ENCODE measurements around the gene HLCS.

The HLCS gene

GRCh38 chr21:36908260-36908908, 58.1 kb downstream of the HLCS start:
- H3K27ac Mint-ChIP-seq, result no peak overlapping the region
- H3K27me3 Mint-ChIP-seq (ENCODE audit: low read depth), result peaks cover 10% of the 10 kb centered on the region
- no peaks in the 10 kb centered on the region for H3K36me3 Mint-ChIP-seq (ENCODE audit: low read depth)
- TF ChIP-seq CTCF (IDR thresholded peaks at IDR 0.05; ENCODE audit: unreplicated experiment in 3 of 3), result no peak
- H3K4me1 Mint-ChIP-seq, result peaks cover 13% of the 10 kb centered on the region
- H3K4me3 Mint-ChIP-seq, result no peak overlapping the region
- no peaks in the 10 kb centered on the region for H3K9me3 Mint-ChIP-seq

GRCh38 chr21:36904093-36904666, 62.3 kb downstream of the HLCS start:
- no peaks in the 10 kb centered on the region for H3K9me3 Mint-ChIP-seq
- H3K27me3 Mint-ChIP-seq (ENCODE audit: low read depth), result peaks cover 7% of the 10 kb centered on the region
- H3K4me3 Mint-ChIP-seq, result no peak overlapping the region
- no peak overlapping the region for H3K27ac Mint-ChIP-seq
- H3K4me1 Mint-ChIP-seq, result no peaks in the 10 kb centered on the region
- H3K36me3 Mint-ChIP-seq (ENCODE audit: low read depth), result no peaks in the 10 kb centered on the region
- TF ChIP-seq CTCF (IDR thresholded peaks at IDR 0.05; ENCODE audit: unreplicated experiment in 3 of 3), result no peak

- TF ChIP-seq CTCF (IDR thresholded peaks at IDR 0.05; ENCODE audit: unreplicated experiment in 3 of 3), result no peak
- H3K36me3 Mint-ChIP-seq (ENCODE audit: low read depth), result no peaks in the 10 kb centered on the region
- no peaks in the 10 kb centered on the region for H3K9me3 Mint-ChIP-seq
- H3K27me3 Mint-ChIP-seq (ENCODE audit: low read depth), result peaks cover 5% of the 10 kb centered on the region
- H3K4me1 Mint-ChIP-seq, result no peaks in the 10 kb centered on the region
- H3K27ac Mint-ChIP-seq, result no peak overlapping the region
- no peak overlapping the region for H3K4me3 Mint-ChIP-seq
Measured at GRCh38 chr21:36902793-36903192, 63.7 kb downstream of the HLCS start.

- Mint-ChIP-seq H3K9me3 (no peaks in the 10 kb centered on the region), H3K36me3 (ENCODE audit: low read depth) (no peaks in the 10 kb centered on the region), H3K27ac (no peak overlapping the region), H3K27me3 (ENCODE audit: low read depth) (peaks cover under 1% of the 10 kb centered on the region), H3K4me1 (no peaks in the 10 kb centered on the region), H3K4me3 (no peak overlapping the region)
- no peak for TF ChIP-seq CTCF (IDR thresholded peaks at IDR 0.05; ENCODE audit: unreplicated experiment in 3 of 3)
Measured at GRCh38 chr21:36902331-36902730, 64.1 kb downstream of the HLCS start.

- no peak overlapping the region for H3K4me3 Mint-ChIP-seq
- H3K27ac Mint-ChIP-seq, result no peak overlapping the region
- no peaks in the 10 kb centered on the region for H3K27me3 Mint-ChIP-seq (ENCODE audit: low read depth)
- peaks cover 2% of the 10 kb centered on the region for H3K36me3 Mint-ChIP-seq (ENCODE audit: low read depth)
- H3K9me3 Mint-ChIP-seq, result no peaks in the 10 kb centered on the region
- H3K4me1 Mint-ChIP-seq, result no peaks in the 10 kb centered on the region
- no peak for TF ChIP-seq CTCF (IDR thresholded peaks at IDR 0.05; ENCODE audit: unreplicated experiment in 3 of 3)
Measured at GRCh38 chr21:36901575-36901974, 64.9 kb downstream of the HLCS start.

GRCh38 chr21:36893581-36893980, 72.9 kb downstream of the HLCS start:
- Mint-ChIP-seq H3K4me3 (no peak overlapping the region), H3K4me1 (peaks cover 2% of the 10 kb centered on the region), H3K27me3 (ENCODE audit: low read depth) (no peaks in the 10 kb centered on the region), H3K9me3 (no peaks in the 10 kb centered on the region), H3K27ac (no peak overlapping the region), H3K36me3 (ENCODE audit: low read depth) (peaks cover 50% of the 10 kb centered on the region)
- TF ChIP-seq CTCF (IDR thresholded peaks at IDR 0.05; ENCODE audit: unreplicated experiment in 3 of 3), result no peak
